Right lobe of liver (tissue), 6 donors: ENCODE measurements around the gene EOMES. TPM values are rescaled to one million over a fixed set of nuclear protein-coding genes. Genes with fewer than 3 reads are reported as not detected.

Experiments used
- ATAC-seq, 4 donors: fragments of 200-7000 bp; cut with Tn5 transposase; one replicate each; pipeline ENCODE4 v1.9.1; 2020; ENCODE audit warnings: mild to moderate bottlenecking in 4 of 4, moderate library complexity in 4 of 4
- DNase-seq, 3 donors: peaks; one replicate each; pipeline ENCODE4 v3.0.0-alpha.2; 2020
- H3K27ac ChIP-seq, 3 donors: fragments of 200-600 bp; one replicate each; pipeline ENCODE4 v1.8.0; 2022
- H3K27me3 ChIP-seq, 2 donors: fragments of 200-600 bp; one replicate each; pipeline ENCODE4 v1.8.0; 2022
- H3K36me3 ChIP-seq, 4 donors: fragments of 200-600 bp; sonication (generic) in 1 of 4; one replicate each; pipeline versions ENCODE4 v1.5.1 to v1.8.0; 2017 to 2022; ENCODE audit warnings: control low read depth in 1 of 4
- H3K4me1 ChIP-seq, 4 donors: fragments of 200-600 bp; sonication (generic) in 1 of 4; one replicate each; pipeline versions ENCODE4 v1.5.1 to v1.8.0; 2017 to 2022; ENCODE audit warnings: control low read depth in 1 of 4
- H3K4me3 ChIP-seq, 3 donors: fragments of 200-600 bp; one replicate each; pipeline ENCODE4 v1.8.0; 2022
- H3K9me3 ChIP-seq, 4 donors: fragments of 200-600 bp; sonication (generic) in 1 of 4; one replicate each; pipeline versions ENCODE4 v1.5.1 to v1.8.0; 2017 to 2022; ENCODE audit warnings: control low read depth in 1 of 4
- CTCF ChIP-seq, 4 donors: fragments of 200-600 bp in 3 of 4; fragments of 450-650 bp in 1 of 4; IDR thresholded peaks; one replicate each; pipeline versions ENCODE4 v1.5.1 to v1.8.0; 2016 to 2022; ENCODE audit warnings: antibody characterized with exemption in 4 of 4, mild to moderate bottlenecking in 2 of 4
- POLR2A ChIP-seq: fragments of 450-650 bp; IDR thresholded peaks from one replicate; pipeline ENCODE4 v1.6.1; 2017; ENCODE audit warnings: antibody characterized with exemption, mild to moderate bottlenecking
- WGBS: methylation state at CpG from one replicate; pipeline ENCODE4 v1.1.6; 2018; ENCODE audit warnings: low coverage, low lambda C conversion rate; ENCODE audit not compliant: insufficient coverage; ENCODE audit errors: missing lambda C conversion rate; 5-methylcytosine and 5-hydroxymethylcytosine counted together
- intact Hi-C, 2 donors: fragments of 100-400 bp; cut with DNase I; formaldehyde crosslinking; loops; one replicate each; pipeline versions ENCODE4 v1.11.2 to v1.14.1; 2022
- total RNA-seq, 6 experiments: library from RNA; depleted of rRNA in 2 of 6; stranded (reverse); fragments of >200 nt in 2 of 6; fragmentation: NEBNext Ultra II Directional in 3 of 6; extraction: Animal tissue kit (Norgen Biotek cat#: 25700) in 3 of 6; gene quantifications; one replicate each; pipeline versions ENCODE4 v1.1.0 to v1.2.4, GENCODE V29; 2016 to 2023
- donor health status: DM: no; HTN: yes; CAD: no.
- donor health status: DM: no; HTN: no; CAD: no.
- donor health status: DM: no; HTN: no; CAD: no.
- donor health status: DM: no; HTN: yes; CAD: no.
- donor health status: DM: no; HTN: yes; CAD: no.

EOMES gene
- total RNA-seq, 6 experiments from 2014 or later, result 0.11 to 1.0 (median 0.33) TPM

DNA sequence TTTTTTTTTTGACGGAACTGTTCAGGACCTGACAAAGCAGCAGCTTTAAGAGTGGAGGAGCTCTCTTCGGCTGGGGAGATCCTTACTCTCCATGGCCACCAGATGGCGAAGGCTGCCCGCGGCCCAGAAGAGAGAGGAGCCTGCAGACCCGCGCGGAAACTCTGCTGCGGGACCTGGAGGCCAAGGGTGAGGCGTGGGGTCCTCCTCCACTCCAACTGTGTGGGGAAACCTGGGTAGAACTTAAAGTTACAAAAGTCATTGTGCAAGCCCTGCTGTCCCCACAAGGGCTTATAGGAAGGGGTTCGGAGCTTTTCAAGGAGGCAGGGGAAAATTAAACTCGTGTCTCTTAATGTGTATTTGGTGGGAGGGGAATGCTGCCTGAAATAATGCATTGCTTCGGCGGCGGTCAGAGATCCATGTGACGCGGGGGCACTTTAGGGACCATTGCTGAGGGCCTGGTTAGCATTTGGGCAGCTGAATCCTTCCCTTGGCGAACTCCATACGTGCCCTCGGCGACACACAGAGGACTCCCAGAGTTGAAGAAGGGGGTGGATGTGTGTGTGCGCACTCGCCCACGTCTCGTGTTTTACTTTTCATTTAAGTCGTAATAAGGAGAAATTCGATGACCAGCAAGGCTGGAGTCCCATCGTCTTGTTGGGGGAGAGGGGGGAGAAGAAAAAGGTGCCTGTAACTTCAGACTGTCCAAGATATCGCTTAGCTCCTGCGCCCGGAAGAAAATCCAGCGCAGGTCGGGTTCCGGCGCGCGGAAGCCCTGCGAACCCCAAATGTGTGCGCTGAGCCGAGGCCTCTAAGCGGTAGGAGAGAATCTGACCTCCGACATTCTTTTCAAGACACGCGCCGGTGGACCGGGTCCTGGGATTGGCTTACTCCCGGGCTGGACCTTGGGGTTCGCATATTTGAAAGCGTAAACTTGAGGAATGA lies 9.7 kb downstream of the EOMES start:
- intact Hi-C loops, result loop anchor here in 1 of 2 donors (10.0 kb wide), 1 partner anchor 612 kb away; no protein-coding TSS in a partner anchor
- under 1% methylated on average over 45 of the region's 49 CpGs for WGBS
- DNase-seq (peak; percentile 79 to 81 (median 80)), ATAC-seq (peak; percentile 95 to 98 (median 96))
- H3K27ac ChIP-seq, result no peak overlapping the region
- H3K4me1 ChIP-seq, result peaks cover 0 to 29% (median 0%) of the 10 kb centered on the region in 4 donors
- H3K36me3 ChIP-seq, result no peaks in the 10 kb centered on the region
- TF ChIP-seq CTCF (IDR thresholded peaks at IDR 0.05), result peak; percentile 64 to 79 (median 74)
- TF ChIP-seq POLR2A, result no peak
- H3K4me3 ChIP-seq, result peak overlapping the region; percentile 30 to 53 (median 52)
- no peaks in the 10 kb centered on the region for H3K9me3 ChIP-seq
- peaks cover 0 to 23% of the 10 kb centered on the region in 2 donors for H3K27me3 ChIP-seq

GRCh38 chr3:27708250-27708649 lies 13.9 kb downstream of the EOMES start:
- Histone ChIP-seq H3K9me3 (no peaks in the 10 kb centered on the region), H3K4me3 (no peak overlapping the region), H3K36me3 (no peaks in the 10 kb centered on the region), H3K4me1 (peaks cover 0 to 11% (median 0%) of the 10 kb centered on the region in 4 donors), H3K27me3 (no peaks in the 10 kb centered on the region), H3K27ac (no peak overlapping the region)
- WGBS, result 66% methylated on average over 4 of the region's 4 CpGs
- intact Hi-C loops, result no loop called here
- no peak for TF ChIP-seq CTCF (IDR thresholded peaks at IDR 0.05)
- no peak for TF ChIP-seq POLR2A
- ATAC-seq (no peak), DNase-seq (no peak)

GRCh38 chr3:27699067-27699466 lies 23.1 kb downstream of the EOMES start:
- ATAC-seq (no peak), DNase-seq (no peak)
- no peak overlapping the region for H3K4me3 ChIP-seq
- TF ChIP-seq POLR2A, result no peak
- no peak for TF ChIP-seq CTCF (IDR thresholded peaks at IDR 0.05)
- H3K9me3 ChIP-seq, result no peaks in the 10 kb centered on the region
- H3K27ac ChIP-seq, result no peak overlapping the region
- WGBS, result 70% methylated on average over 3 of the region's 3 CpGs
- no peaks in the 10 kb centered on the region for H3K4me1 ChIP-seq
- H3K27me3 ChIP-seq, result no peaks in the 10 kb centered on the region
- intact Hi-C loops, result no loop called here
- H3K36me3 ChIP-seq, result no peaks in the 10 kb centered on the region

DNA sequence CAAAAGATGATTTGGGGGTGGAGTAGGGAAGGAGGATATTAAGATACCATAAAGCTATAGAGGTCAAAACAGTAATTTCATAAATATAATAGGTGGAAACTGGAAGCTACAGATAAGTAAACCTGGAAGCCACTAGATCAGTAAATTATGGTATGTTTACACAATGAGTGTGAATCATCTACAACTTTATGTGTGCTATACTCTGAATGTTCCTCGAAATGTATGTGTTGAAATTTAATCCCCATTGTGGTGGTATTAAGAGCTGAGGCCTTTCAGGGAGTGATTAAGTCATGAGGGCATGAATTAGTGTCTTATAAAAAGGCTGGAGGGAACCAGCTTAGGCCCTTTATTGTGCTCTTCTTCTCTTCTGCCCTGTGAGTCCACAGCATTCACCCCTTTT lies 25.2 kb downstream of the EOMES start:
- TF ChIP-seq CTCF (IDR thresholded peaks at IDR 0.05), result no peak
- no peak for TF ChIP-seq POLR2A
- no peak for DNase-seq
- H3K27ac ChIP-seq, result no peak overlapping the region
- no peaks in the 10 kb centered on the region for H3K36me3 ChIP-seq
- no peaks in the 10 kb centered on the region for H3K27me3 ChIP-seq
- no peaks in the 10 kb centered on the region for H3K4me1 ChIP-seq
- H3K4me3 ChIP-seq, result no peak overlapping the region
- WGBS, result 69% methylated on average over 1 of the region's 1 CpG
- no peaks in the 10 kb centered on the region for H3K9me3 ChIP-seq
- intact Hi-C loops, result no loop called here
- ATAC-seq, result no peak
